Inferior parietal cortex (tissue), 1 donor: ENCODE measurements around the gene KYNU.
"Not testable (repeated sequence)": the region's sequence is repeated elsewhere in the genome, so short reads cannot be mapped to it uniquely, and the experiment has no call there.

ENCODE experiments used
- DNase-seq: peaks from one replicate; pipeline ENCODE4 v3.0.0-alpha.2; 2016; ENCODE audit errors: extremely low spot score

KYNU gene

GRCh38 chr2:142871396-142871795, 6.1 kb upstream of the KYNU start:
- no peak for DNase-seq

GRCh38 chr2:142872882-142873724, 4.4 kb upstream of the KYNU start:
- DNase-seq = no peak

- no peak for DNase-seq
These were observed 3.6 kb upstream of the KYNU start for GRCh38 chr2:142873831-142874287.

GRCh38 chr2:142874293-142874814, 3.1 kb upstream of the KYNU start:
- DNase-seq = no peak

- no peak for DNase-seq
These were observed 2.5 kb upstream of the KYNU start for GRCh38 chr2:142875010-142875409.

GRCh38 chr2:142875652-142876051, 1.8 kb upstream of the KYNU start:
- DNase-seq = no peak

- no peak for DNase-seq
These were observed 1.0 kb upstream of the KYNU start for GRCh38 chr2:142876423-142876822.

- DNase-seq = no peak
These were observed 691 bp downstream of the KYNU start for GRCh38 chr2:142878031-142878678.

- DNase-seq = no peak
These were observed 1.7 kb downstream of the KYNU start for GRCh38 chr2:142879151-142879550.

GRCh38 chr2:142880279-142880678, 2.8 kb downstream of the KYNU start:
- DNase-seq = no peak

GRCh38 chr2:142881619-142882018, 4.2 kb downstream of the KYNU start:
- DNase-seq = no peak

GRCh38 chr2:142882500-142882899, 5.0 kb downstream of the KYNU start:
- not testable (repeated sequence) for DNase-seq

GRCh38 chr2:142883526-142883925, 6.1 kb downstream of the KYNU start:
- DNase-seq = no peak

- DNase-seq = no peak
These were observed 8.1 kb downstream of the KYNU start for GRCh38 chr2:142885543-142885942.

GRCh38 chr2:142892715-142893114, 15.3 kb downstream of the KYNU start:
- no peak for DNase-seq

GRCh38 chr2:142893241-142893640, 15.8 kb downstream of the KYNU start:
- no peak for DNase-seq

GRCh38 chr2:142897807-142898206, 20.3 kb downstream of the KYNU start:
- DNase-seq = no peak

- DNase-seq = not testable (repeated sequence)
These were observed 22.9 kb downstream of the KYNU start for GRCh38 chr2:142900327-142900726.

GRCh38 chr2:142901780-142902179, 24.3 kb downstream of the KYNU start:
- DNase-seq = no peak

- DNase-seq = not testable (repeated sequence)
These were observed 26.3 kb downstream of the KYNU start for GRCh38 chr2:142903726-142904125.

- DNase-seq = no peak
These were observed 30.2 kb downstream of the KYNU start for GRCh38 chr2:142907653-142908052.

GRCh38 chr2:142914507-142915313, 37.2 kb downstream of the KYNU start:
- DNase-seq = no peak
